Gastroesophageal sphincter (tissue), 3 donors: ENCODE results near the gene MCRIP1.

Source experiments
- CTCF ChIP-seq, 4 experiments: fragments of 200-600 bp in 2 of 4; fragments of 450-650 bp in 2 of 4; sonication (generic) in 1 of 4; IDR thresholded peaks; one replicate each; pipeline ENCODE4 v1.5.1; 2017 to 2019; ENCODE audit warnings: antibody characterized with exemption in 4 of 4, mild to moderate bottlenecking in 2 of 4, moderate library complexity in 2 of 4
- POLR2A ChIP-seq, 2 donors: fragments of 450-650 bp; IDR thresholded peaks; one replicate each; pipeline ENCODE4 v1.6.1; 2017; ENCODE audit warnings: antibody characterized with exemption in 2 of 2, mild to moderate bottlenecking in 2 of 2, moderate library complexity in 1 of 2

GRCh38 chr17:81810476-81810875 lies 22.6 kb downstream of the MCRIP1 start:
- no peak for TF ChIP-seq CTCF (IDR thresholded peaks at IDR 0.05)
- no peak for TF ChIP-seq POLR2A (IDR thresholded peaks at IDR 0.05)
